H9 (cell line): ENCODE data around the gene LSM11. TPM values are rescaled to one million over a fixed set of nuclear protein-coding genes. Genes with fewer than 3 reads are reported as not detected.
"Not testable (repeated sequence)": the region's sequence is repeated elsewhere in the genome, so short reads cannot be mapped to it uniquely, and the experiment has no call there.

Experiments used
- DNase-seq: peaks from one replicate; pipeline ENCODE4 v3.0.0-alpha.2; 2017
- H2AFZ ChIP-seq: one replicate; pipeline ENCODE4 v1.6.1; 2013; ENCODE audit warnings: mild to moderate bottlenecking, low read length, control low read depth, moderate library complexity
- H2AK5ac ChIP-seq: 2 replicates; pipeline ENCODE4 v1.6.1; 2013; ENCODE audit warnings: low read length, control low read depth, mixed read lengths; ENCODE audit not compliant: insufficient read length
- H2BK120ac ChIP-seq: one replicate; pipeline ENCODE4 v1.6.1; 2013; ENCODE audit warnings: low read depth, mild to moderate bottlenecking, low read length, control low read depth, inconsistent platforms; ENCODE audit not compliant: poor library complexity, severe bottlenecking
- H2BK12ac ChIP-seq: 2 replicates; pipeline ENCODE4 v1.6.1; 2013; ENCODE audit warnings: low read length, control low read depth, mixed read lengths, low read depth; ENCODE audit not compliant: insufficient read length
- H2BK15ac ChIP-seq: 2 replicates; pipeline ENCODE4 v1.6.1; 2013; ENCODE audit warnings: low read depth, low read length, control low read depth
- H2BK20ac ChIP-seq: one replicate; pipeline ENCODE4 v1.6.1; 2013; ENCODE audit warnings: low read depth, mild to moderate bottlenecking, low read length, control low read depth, inconsistent platforms; ENCODE audit not compliant: poor library complexity, severe bottlenecking
- H2BK5ac ChIP-seq: 2 replicates; pipeline ENCODE4 v1.6.1; 2013; ENCODE audit warnings: low read length, control low read depth, mixed read lengths; ENCODE audit not compliant: insufficient read length
- H3K14ac ChIP-seq: 2 replicates; pipeline ENCODE4 v1.6.1; 2013; ENCODE audit warnings: low read length, control low read depth; ENCODE audit not compliant: insufficient read depth
- H3K18ac ChIP-seq: 2 replicates; pipeline ENCODE4 v1.6.1; 2013; ENCODE audit warnings: low read depth, mild to moderate bottlenecking, mixed read lengths, low read length, control low read depth; ENCODE audit not compliant: insufficient read length
- H3K23ac ChIP-seq: 2 replicates; pipeline ENCODE4 v1.6.1; 2013; ENCODE audit warnings: low read length, control low read depth, mixed read lengths, low read depth; ENCODE audit not compliant: insufficient read length
- H3K23me2 ChIP-seq: 2 replicates; pipeline ENCODE4 v1.6.1; 2013; ENCODE audit warnings: low read depth, mild to moderate bottlenecking, mixed read lengths, low read length, control low read depth; ENCODE audit not compliant: insufficient read length, poor library complexity, severe bottlenecking
- H3K27ac ChIP-seq: 2 replicates; pipeline ENCODE4 v1.5.1; 2013; ENCODE audit warnings: low read length, control low read depth, mixed read lengths, low read depth; ENCODE audit not compliant: insufficient read length
- H3K27me3 ChIP-seq: 2 replicates; pipeline ENCODE4 v1.6.1; 2013; ENCODE audit warnings: low read length, control low read depth, inconsistent platforms; ENCODE audit not compliant: insufficient read depth
- H3K4ac ChIP-seq: 2 replicates; pipeline ENCODE4 v1.6.1; 2013; ENCODE audit warnings: low read depth, mild to moderate bottlenecking, control low read depth, inconsistent platforms, low read length, moderate library complexity
- H3K4me1 ChIP-seq: 2 replicates; pipeline ENCODE4 v1.6.1; 2013; ENCODE audit warnings: low read length, control low read depth, inconsistent platforms; ENCODE audit not compliant: insufficient read depth
- H3K4me2 ChIP-seq: 2 replicates; pipeline ENCODE4 v1.6.1; 2013; ENCODE audit warnings: low read length, control low read depth, mixed read lengths; ENCODE audit not compliant: insufficient read length, insufficient read depth
- H3K56ac ChIP-seq: 2 replicates; pipeline ENCODE4 v1.6.1; 2013; ENCODE audit warnings: low read depth, mild to moderate bottlenecking, mixed read lengths, low read length, control low read depth; ENCODE audit not compliant: insufficient read length
- H3K79me1 ChIP-seq: 2 replicates; pipeline ENCODE4 v1.6.1; 2013; ENCODE audit warnings: low read depth, mild to moderate bottlenecking, moderate library complexity, low read length, control low read depth, inconsistent platforms; ENCODE audit not compliant: insufficient read depth, poor library complexity, severe bottlenecking
- H3K79me2 ChIP-seq: 2 replicates; pipeline ENCODE4 v1.6.1; 2013; ENCODE audit warnings: low read length, control low read depth, inconsistent platforms; ENCODE audit not compliant: insufficient read depth
- H3K9ac ChIP-seq: 2 replicates; pipeline ENCODE4 v1.6.1; 2013; ENCODE audit warnings: low read length, control low read depth, mixed read lengths; ENCODE audit not compliant: insufficient read length; ENCODE audit errors: extremely low read depth
- H3K9me3 ChIP-seq: one replicate; pipeline ENCODE4 v1.6.1; 2013; ENCODE audit warnings: low read depth, low read length, inconsistent platforms; ENCODE audit not compliant: control insufficient read depth
- H3T11ph ChIP-seq: one replicate; pipeline ENCODE4 v1.6.1; 2013; ENCODE audit warnings: mild to moderate bottlenecking, low read length, control low read depth, inconsistent platforms
- H4K20me1 ChIP-seq: one replicate; pipeline ENCODE4 v1.6.1; 2013; ENCODE audit not compliant: control insufficient read depth, insufficient read length, insufficient read depth
- H4K5ac ChIP-seq: 2 replicates; pipeline ENCODE4 v1.6.1; 2013; ENCODE audit warnings: low read depth, mild to moderate bottlenecking, mixed read lengths, low read length, control low read depth; ENCODE audit not compliant: insufficient read length
- H4K8ac ChIP-seq: replicated peaks from 2 replicates; pipeline ENCODE4 v1.6.1; 2013; ENCODE audit warnings: low read length, control low read depth, mixed read lengths, low read depth; ENCODE audit not compliant: insufficient read length
- H4K91ac ChIP-seq: 2 replicates; pipeline ENCODE4 v1.6.1; 2013; ENCODE audit warnings: low read depth, mild to moderate bottlenecking, moderate library complexity, mixed read lengths, low read length, control low read depth; ENCODE audit not compliant: insufficient read length
- H3K27ac Mint-ChIP-seq, 3 experiments: 2 replicates in 2 of 3; 3 replicates in 1 of 3; pipeline ENCODE4 v1.8.0; 2020 to 2021; ENCODE audit warnings: mixed read lengths in 3 of 3, mild to moderate bottlenecking in 1 of 3, moderate library complexity in 1 of 3
- H3K27me3 Mint-ChIP-seq: 2 replicates; pipeline ENCODE4 v1.8.0; 2021; ENCODE audit warnings: low read depth, mild to moderate bottlenecking, moderate library complexity, mixed read lengths
- H3K36me3 Mint-ChIP-seq, 3 experiments: 2 replicates in 2 of 3; 3 replicates in 1 of 3; pipeline ENCODE4 v1.8.0; 2020 to 2021; ENCODE audit warnings: low read depth in 3 of 3, mixed read lengths in 3 of 3; ENCODE audit not compliant: insufficient read depth in 1 of 3
- H3K4me1 Mint-ChIP-seq, 2 experiments: 2 replicates each; pipeline ENCODE4 v1.8.0; 2020; ENCODE audit warnings: mixed read lengths in 2 of 2
- H3K4me3 Mint-ChIP-seq, 2 experiments: 2 replicates in 1 of 2; 3 replicates in 1 of 2; pipeline ENCODE4 v1.8.0; 2020 to 2021; ENCODE audit warnings: mild to moderate bottlenecking in 2 of 2, mixed read lengths in 2 of 2, moderate library complexity in 1 of 2
- H3K9me3 Mint-ChIP-seq, 2 experiments: 2 replicates in 1 of 2; 3 replicates in 1 of 2; pipeline ENCODE4 v1.8.0; 2020; ENCODE audit warnings: mild to moderate bottlenecking in 2 of 2, mixed read lengths in 2 of 2, moderate library complexity in 1 of 2
- WGBS: extraction: QIAGEN DNeasy Blood & Tissue Kit; methylation state at CpG from one replicate; pipeline ENCODE4 v1.1.7; 2013; ENCODE audit warnings: missing lambda C conversion rate, low lambda C conversion rate, mixed read lengths; ENCODE audit not compliant: insufficient read length; ENCODE audit errors: extremely low coverage; 5-methylcytosine and 5-hydroxymethylcytosine counted together
- total RNA-seq: library from RNA; stranded (reverse); gene quantifications from 2 replicates; pipeline ENCODE4 v1.2.1, GENCODE V29; 2021

Gene LSM11
- total RNA-seq, 1 experiment from 2014 or later: 4.7 TPM

GRCh38 chr5:157696154-157696553, 47.4 kb upstream of the LSM11 start:
- H3K4me1 Mint-ChIP-seq, H3K4ac ChIP-seq, H3K27me3 Mint-ChIP-seq, H3K9me3 ChIP-seq, H2AFZ ChIP-seq, H3K56ac ChIP-seq, H3K23me2 ChIP-seq, H3K79me1 ChIP-seq, H4K20me1 ChIP-seq, H3K27me3 ChIP-seq, H2BK12ac ChIP-seq, H3K27ac Mint-ChIP-seq, H4K91ac ChIP-seq, H2BK15ac ChIP-seq, H2BK120ac ChIP-seq, H4K8ac ChIP-seq, H3K27ac ChIP-seq, H3K4me1 ChIP-seq, H3K4me2 ChIP-seq, DNase-seq, H2BK5ac ChIP-seq, H3K4me3 Mint-ChIP-seq, H3K18ac ChIP-seq, H2AK5ac ChIP-seq, H4K5ac ChIP-seq, H3K79me2 ChIP-seq, H3K9ac ChIP-seq, H2BK20ac ChIP-seq, H3K14ac ChIP-seq, H3K23ac ChIP-seq, H3T11ph ChIP-seq: not testable (repeated sequence)
- peaks cover 7 to 26% (median 8%) of the 10 kb centered on the region in 3 experiments for H3K36me3 Mint-ChIP-seq
- peaks cover 43 to 50% of the 10 kb centered on the region in 2 experiments for H3K9me3 Mint-ChIP-seq
- no CpG with 5 or more reads among the region's 3 CpGs for WGBS

- DNase-seq, H3T11ph ChIP-seq, H2BK20ac ChIP-seq, H3K4me1 ChIP-seq, H3K27me3 Mint-ChIP-seq, H3K9me3 ChIP-seq, H2BK5ac ChIP-seq, H3K4me2 ChIP-seq, H3K4me1 Mint-ChIP-seq, H3K79me2 ChIP-seq, H3K27ac ChIP-seq, H4K20me1 ChIP-seq, H4K91ac ChIP-seq, H3K27me3 ChIP-seq, H3K18ac ChIP-seq, H3K23me2 ChIP-seq, H3K23ac ChIP-seq, H2BK12ac ChIP-seq, H3K4ac ChIP-seq, H3K14ac ChIP-seq, H2BK120ac ChIP-seq, H2BK15ac ChIP-seq, H4K5ac ChIP-seq, H3K27ac Mint-ChIP-seq, H2AK5ac ChIP-seq, H4K8ac ChIP-seq, H3K9ac ChIP-seq, H3K79me1 ChIP-seq, H3K4me3 Mint-ChIP-seq, H2AFZ ChIP-seq, H3K56ac ChIP-seq: not testable (repeated sequence)
- H3K9me3 Mint-ChIP-seq: peaks cover 30 to 39% of the 10 kb centered on the region in 2 experiments
- WGBS: no CpG with 5 or more reads among the region's 4 CpGs
- peaks cover 7 to 18% (median 8%) of the 10 kb centered on the region in 3 experiments for H3K36me3 Mint-ChIP-seq
Measured at GRCh38 chr5:157698674-157699073, 44.8 kb upstream of the LSM11 start.
